Choroid plexus epithelial cell (primary cell): Measurements from ENCODE around the gene TEX12.

ENCODE experiments used
- DNase-seq: peaks from one replicate; pipeline ENCODE4 v3.0.0-alpha.2; 2010; ENCODE audit warnings: low read depth
- H3K4me3 ChIP-seq: 2 replicates; pipeline ENCODE4 v1.5.1; 2011; ENCODE audit warnings: low read depth, mild to moderate bottlenecking, control low read depth, low read length, moderate library complexity
- TF ChIP-seq, protein P1 (sequence below): conservative IDR thresholded peaks from 2 replicates; pipeline ENCODE4 v1.5.1; 2011; ENCODE audit warnings: low read depth, mild to moderate bottlenecking, control low read depth, inconsistent platforms, low read length, moderate library complexity

The TEX12 gene

GRCh38 chr11:112176077-112176476 is 8.9 kb downstream of the TEX12 start:
- no peak overlapping the region for H3K4me3 ChIP-seq
- TF ChIP-seq, protein P1, sequence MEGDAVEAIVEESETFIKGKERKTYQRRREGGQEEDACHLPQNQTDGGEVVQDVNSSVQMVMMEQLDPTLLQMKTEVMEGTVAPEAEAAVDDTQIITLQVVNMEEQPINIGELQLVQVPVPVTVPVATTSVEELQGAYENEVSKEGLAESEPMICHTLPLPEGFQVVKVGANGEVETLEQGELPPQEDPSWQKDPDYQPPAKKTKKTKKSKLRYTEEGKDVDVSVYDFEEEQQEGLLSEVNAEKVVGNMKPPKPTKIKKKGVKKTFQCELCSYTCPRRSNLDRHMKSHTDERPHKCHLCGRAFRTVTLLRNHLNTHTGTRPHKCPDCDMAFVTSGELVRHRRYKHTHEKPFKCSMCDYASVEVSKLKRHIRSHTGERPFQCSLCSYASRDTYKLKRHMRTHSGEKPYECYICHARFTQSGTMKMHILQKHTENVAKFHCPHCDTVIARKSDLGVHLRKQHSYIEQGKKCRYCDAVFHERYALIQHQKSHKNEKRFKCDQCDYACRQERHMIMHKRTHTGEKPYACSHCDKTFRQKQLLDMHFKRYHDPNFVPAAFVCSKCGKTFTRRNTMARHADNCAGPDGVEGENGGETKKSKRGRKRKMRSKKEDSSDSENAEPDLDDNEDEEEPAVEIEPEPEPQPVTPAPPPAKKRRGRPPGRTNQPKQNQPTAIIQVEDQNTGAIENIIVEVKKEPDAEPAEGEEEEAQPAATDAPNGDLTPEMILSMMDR, result no peak
- no peak for DNase-seq

DNA sequence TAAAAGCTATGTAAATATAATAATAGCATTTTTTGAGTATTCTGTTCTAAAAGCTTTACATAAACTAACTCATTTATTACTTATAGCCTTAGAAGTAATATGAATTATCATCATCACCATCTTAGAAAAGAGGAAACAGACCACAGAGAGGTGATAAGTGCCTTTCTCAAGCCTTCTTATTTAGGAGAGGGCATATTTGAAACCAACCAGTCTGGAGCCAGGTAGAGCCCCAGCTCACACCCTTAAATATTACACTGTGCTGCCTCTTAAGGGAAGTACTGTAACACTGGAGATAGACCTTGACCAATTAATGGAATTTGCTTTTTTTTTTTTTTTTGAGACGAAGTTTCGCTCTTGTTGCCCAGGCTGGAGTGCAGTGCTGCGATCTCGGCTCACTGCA is 10.4 kb downstream of the TEX12 start:
- DNase-seq, result no peak
- no peak overlapping the region for H3K4me3 ChIP-seq
- TF ChIP-seq, protein P1, result no peak

GRCh38 chr11:112178428-112178827 is 11.3 kb downstream of the TEX12 start:
- TF ChIP-seq, protein P1, result no peak
- H3K4me3 ChIP-seq, result no peak overlapping the region
- no peak for DNase-seq

DNA sequence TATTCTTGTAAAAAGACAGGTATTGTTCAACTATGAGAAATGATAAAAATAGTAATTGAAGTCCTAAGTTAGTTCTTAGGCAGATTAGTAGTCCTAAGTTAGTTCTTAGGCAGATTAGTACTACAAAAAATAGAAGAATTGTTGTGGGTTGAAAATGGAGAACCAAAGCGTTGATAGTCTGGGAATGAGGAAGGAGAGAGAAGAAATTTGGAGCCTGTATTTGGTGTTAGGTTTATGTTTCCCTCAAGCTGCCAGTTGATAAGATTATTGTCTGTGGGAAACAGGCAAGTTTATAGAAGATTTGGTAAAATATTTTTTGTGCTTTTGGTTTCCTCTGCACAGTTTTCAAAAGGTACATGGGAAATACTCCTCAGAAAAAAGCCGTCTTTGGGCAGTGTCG is 11.8 kb downstream of the TEX12 start:
- TF ChIP-seq, protein P1, result no peak
- H3K4me3 ChIP-seq, result no peak overlapping the region
- DNase-seq, result no peak

DNA sequence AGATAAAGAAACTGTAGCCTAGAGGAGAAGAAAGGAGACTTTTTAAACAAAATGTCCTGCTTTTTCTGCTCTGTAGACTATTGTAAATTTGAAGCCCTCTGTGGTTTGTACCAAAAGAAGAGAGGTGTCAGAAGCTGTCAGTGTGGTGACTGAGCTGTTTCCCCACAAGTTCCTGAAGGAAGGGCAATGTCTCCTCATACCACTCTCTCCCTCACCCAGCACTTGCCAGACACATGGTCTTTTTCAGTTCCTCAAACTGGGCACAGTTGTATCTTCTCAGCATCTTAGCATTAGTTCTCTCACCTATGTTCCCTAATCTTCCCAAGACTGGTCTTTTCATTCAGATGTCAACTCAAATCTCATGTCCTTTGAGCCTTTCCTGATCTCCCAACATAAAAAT is 12.4 kb downstream of the TEX12 start:
- no peak overlapping the region for H3K4me3 ChIP-seq

DNA sequence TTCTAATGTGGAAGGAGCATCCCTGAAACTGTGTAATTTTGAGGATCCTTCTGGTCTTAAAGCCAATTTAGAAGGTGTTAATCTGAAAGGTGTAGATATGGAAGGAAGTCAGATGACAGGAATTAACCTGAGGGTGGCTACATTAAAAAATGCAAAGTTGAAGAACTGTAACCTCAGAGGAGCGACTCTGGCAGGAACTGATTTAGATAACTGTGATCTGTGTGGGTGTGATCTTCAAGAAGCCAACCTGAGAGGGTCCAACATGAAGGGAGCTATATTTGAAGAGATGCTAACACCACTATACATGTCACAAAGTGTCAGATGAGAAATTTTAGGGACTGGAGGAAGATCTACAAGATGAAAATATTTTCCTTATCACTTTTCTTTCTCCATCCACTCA is 15.7 kb downstream of the TEX12 start:
- TF ChIP-seq, protein P1, result no peak
- no peak overlapping the region for H3K4me3 ChIP-seq
- DNase-seq, result no peak

More for the DNA sequence above, 12.4 kb downstream of the TEX12 start:
- DNase-seq, result no peak
- TF ChIP-seq, protein P1, result no peak

DNA sequence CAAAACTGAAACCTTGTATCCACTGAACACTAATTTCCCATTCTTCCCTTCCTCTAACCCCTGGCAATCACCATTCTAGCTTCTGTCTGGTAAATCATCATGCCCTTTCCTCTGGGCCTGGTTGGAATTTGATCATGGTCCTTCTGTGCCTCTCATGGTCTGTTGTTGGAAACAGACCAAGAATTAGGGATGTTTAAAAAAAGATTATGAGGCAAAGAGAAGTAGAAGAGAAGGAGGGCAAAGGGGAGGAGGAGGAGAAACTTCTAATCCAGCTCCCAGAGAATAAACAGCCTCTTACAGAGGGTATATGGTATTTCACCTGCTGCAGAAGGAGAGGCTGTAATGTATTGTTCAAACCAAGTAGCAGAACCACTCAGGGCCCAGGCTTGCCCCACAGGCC is 18.7 kb downstream of the TEX12 start:
- DNase-seq, result no peak
- TF ChIP-seq, protein P1, result no peak
- H3K4me3 ChIP-seq, result no peak overlapping the region
